HG02763 (cell line): Measurements from ENCODE around the gene MIER2.

ENCODE experiments used
- ATAC-seq: cut with Tn5 transposase; IDR thresholded peaks from one replicate; pipeline ENCODE4 v1.9.1; 2021; ENCODE audit warnings: mild to moderate bottlenecking, moderate library complexity; ENCODE audit not compliant: unreplicated experiment

The MIER2 gene

DNA sequence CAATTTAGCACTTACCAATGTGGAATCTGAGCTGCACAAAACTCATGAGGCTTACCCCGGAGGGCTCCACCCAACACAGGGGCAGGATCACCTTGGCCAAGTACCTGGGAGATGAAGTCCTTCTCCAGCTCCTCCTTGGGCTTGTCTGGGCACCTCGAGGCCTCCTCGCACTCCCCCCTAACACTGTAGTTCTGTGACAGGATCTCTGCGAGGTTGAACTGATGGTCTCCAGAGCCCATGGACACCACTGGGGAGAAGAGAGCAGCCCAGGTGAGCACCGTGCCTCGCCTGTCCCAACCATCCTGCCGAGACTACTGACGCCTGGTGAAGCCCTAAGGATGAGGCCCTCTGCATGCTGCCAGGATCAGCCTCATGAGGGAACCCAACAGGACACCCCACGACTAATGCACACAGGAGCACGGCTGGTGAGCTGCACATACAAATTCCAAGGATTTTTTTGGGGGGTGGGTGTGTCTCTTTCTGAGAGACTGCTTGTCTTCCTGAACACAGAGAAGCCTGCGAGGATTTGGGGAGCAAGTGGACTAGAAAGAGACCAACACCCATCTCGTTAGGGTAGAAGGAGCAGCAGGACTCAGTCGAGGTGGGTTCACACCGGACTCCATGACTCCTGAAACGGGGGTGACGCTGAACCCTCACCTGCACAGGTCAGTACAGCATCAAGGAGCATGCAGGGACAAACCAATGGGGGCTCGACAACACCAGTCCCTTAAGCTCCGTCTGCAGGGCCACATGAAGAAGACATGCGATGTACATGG, 10.1 kb downstream of the MIER2 start:
- ATAC-seq: no peak

DNA sequence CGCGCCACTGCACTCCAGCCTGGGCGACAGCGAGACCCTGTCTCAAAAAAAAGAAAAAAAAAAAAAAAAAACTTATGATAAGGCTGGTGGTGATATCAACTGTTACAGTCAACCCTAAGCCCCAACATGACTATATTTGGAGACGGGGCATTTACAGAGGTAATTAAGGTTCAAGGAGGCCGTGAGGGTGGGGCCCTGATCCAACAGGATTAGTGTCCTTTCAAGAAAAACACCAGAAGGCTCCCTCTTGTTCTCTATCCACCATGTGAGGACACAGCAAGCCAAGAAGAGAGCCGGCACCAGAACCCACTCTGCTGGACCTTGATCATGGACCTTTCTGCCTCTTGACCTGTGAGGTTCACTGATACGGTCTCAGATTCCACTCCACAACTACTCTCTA, 14.1 kb downstream of the MIER2 start:
- ATAC-seq: no peak

DNA sequence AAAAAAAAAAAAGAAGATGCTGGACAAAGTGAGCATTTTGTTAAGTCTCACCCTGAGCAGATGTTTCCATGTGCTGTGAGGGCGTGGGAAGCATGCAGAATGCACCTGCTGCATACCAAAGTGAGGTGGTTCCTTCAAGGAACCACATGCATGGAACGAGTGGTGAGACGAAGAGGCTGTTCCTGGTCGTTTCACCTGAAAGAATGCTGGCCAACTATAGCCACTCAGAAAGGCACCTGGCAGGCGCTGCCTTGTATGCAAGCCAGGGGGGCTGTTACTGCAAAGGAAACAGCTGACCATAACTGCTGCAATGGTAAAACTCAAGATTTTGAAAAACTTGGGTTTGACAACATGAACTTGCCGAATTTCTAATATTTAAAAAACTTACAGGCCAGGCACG, 14.7 kb downstream of the MIER2 start:
- no peak for ATAC-seq

DNA sequence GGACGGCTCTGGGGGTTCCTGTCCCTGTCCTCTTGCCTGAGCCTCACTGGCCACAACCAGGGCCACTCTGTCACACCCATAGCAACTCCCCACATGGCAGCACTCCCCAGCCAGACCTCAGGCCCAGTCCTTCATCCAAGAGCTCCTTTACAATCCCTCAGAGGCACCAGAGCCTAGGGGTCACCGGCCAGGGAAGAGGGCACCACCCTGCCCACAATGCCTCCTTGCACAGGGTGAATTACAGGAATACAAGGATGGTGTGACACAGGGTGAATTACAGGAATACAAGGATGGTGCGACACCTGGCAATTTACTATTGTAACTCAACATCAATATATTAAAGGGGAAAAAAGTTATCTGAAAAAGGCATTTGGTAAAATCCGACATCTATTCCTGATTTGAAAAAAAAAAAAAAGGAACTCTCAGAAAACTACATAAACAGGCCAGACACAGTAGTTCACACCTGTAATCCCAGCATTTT, 16.5 kb downstream of the MIER2 start:
- ATAC-seq: no peak

DNA sequence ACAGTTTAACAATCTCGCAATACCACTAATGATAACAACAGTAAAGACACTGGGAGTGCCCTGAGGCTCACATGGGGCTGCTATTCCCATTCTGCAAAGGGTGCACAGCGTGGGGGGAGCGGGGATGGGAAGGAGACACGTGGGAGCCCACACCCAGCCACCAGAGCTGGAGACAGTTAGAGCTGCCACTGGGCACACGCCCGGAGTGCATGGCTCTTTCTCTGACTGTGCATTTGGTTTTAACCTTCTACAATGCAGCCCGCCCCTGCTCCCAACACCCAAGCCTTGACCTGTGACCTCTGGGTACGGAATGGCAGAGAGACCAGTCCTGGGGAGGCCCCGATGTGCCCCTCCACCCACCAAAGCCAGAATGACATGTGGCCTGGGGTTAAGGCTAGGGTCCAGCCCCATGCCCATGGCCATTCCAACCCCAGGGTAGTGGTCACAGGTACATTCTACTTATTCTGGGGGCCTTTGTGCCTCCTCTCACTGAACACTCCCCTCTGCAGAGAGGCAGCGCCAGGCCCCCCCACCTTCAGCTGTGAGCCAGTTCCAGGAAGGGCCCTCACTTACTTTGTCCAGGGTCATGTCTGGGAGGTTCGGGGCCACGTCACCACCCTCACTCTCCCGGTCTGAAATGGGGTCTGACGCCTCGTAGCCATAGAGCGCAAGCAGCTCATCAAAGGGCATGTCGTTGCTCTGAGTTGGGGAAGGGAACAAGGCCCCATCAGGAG, 17.1 kb downstream of the MIER2 start:
- ATAC-seq: no peak

DNA sequence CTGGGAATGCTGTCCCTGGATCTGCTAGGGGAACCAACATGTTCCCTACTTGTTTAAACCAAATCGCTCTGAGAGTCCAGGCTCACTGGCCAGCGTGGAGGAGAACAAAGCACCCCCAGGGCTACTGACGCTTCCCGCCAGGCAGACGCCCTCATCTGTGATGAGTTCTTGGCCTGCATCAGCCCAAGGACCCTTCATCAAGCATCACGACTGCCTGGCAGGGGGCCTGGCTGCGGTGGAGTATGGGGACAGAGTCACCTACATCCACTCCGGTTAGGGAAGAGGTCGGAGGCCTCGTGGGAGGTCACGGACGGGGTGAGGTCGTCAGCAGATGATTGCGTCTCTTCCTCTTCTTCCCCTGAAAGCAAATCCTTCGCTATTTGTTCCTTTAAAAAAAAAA, 17.7 kb downstream of the MIER2 start:
- ATAC-seq: no peak

DNA sequence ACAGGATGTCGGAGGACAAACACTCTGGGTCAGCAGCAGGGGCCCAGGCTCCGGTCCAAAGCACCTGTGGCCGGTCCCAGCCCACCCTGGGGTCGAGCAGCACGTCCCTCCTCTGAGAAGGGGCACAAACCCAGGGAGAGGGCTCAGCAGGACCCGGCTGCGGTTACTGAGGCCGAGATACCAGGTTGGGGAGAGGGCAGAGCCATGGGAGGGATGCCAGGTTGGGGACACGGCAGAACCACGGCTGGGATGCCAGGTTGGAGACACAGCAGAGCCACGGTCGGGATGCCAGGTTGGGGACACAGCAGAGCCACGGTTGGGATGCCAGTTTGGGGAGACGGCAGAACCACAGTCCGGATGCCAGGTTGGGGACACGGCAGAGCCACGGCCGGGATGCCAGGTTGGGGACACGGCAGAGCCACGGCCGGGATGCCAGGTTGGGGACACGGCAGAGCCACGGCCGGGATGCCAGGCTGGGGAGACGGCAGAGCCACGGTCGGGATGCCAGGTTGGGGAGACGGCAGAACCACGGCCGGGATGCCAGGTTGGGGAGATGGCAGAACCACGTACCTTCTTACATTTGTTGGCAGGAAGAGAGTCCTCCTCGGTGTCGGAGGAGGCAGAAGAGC, 18.5 kb downstream of the MIER2 start:
- ATAC-seq: no peak

DNA sequence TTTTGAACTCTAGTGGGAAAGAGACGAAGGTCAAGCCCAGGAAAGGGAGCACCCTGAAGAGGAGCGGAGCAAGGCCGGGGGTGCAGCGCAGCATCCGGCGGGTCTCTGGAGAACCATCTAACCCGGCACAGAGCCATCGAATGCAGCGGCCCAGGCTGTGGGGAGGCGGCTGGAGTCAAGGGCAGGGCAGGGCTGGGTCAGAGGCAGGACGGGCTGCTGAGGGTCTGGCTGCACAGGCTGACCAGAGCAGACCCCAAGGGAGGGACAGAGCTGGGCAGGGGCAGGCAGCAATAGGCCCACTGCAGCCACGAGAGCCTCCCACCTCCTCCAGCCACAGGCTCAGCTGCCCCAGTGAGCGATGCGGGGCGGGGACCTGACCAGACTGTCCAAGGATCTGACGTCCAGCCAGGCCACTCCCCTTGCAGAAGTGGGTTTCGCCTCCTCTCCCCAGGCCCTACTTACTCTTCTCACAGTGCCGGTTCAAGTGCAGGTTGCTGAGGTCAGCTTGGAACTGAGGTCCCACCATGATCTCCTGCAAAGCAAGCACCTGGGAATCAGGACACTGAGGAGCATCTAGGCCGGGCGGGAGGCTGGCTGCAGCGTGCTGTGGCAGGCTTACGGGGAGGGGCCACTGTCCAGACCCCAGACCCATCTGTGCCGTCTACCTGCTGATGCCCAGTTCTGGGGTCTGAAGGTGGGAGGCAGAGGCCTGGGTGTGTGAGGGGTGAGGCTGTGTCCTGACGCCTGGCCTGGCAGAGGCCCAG, 19.2 kb downstream of the MIER2 start:
- no peak for ATAC-seq

DNA sequence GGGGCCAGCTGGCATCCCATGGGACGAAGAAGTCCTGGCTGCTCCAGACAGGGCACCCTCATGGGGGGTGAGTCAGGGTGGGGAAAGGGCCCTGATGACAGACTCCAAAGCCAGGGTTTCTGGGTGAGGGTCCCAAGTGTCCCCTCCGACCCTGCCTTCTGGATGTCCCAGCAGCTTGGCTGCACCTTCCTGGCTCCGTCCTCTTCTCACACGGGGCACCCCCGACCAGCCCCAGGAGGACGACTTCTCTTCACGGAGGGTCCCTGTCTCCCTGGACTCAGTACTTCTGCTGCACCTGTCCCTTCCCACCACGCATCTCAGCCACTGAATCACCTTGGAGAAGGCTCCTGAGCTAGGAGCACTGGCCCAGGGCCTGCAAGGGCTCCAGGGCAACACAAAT, 19.9 kb downstream of the MIER2 start:
- ATAC-seq: no peak

DNA sequence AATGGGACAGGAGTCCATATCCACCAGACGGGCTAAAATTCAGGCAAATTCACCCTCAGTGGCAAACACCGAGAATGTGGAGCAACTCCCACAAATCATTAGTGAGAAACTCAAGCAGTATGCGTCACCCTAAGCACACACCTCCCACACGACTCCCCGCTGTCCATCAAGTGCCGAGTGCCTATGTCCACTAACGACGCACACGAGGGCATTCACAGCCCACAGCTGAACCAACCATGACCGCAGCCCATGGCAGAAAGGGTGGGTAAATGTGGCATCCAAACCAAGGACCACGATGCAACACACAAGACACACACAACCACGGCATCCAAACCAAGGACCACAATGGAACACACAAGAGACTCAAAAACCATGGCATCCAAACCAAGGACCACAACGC, 22.0 kb downstream of the MIER2 start:
- no peak for ATAC-seq

DNA sequence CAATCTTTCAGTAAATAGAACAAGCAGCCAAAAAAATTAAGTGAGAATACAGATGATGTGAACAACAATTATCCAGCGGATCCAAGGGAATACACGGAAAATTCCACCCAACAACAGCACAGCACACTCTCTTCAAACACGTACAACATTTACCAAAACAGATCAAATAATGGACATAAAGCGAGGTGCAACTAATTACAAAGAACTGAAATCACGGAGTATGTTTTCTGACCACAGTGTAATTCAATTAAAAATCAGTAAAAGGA, 26.2 kb downstream of the MIER2 start:
- no peak for ATAC-seq

DNA sequence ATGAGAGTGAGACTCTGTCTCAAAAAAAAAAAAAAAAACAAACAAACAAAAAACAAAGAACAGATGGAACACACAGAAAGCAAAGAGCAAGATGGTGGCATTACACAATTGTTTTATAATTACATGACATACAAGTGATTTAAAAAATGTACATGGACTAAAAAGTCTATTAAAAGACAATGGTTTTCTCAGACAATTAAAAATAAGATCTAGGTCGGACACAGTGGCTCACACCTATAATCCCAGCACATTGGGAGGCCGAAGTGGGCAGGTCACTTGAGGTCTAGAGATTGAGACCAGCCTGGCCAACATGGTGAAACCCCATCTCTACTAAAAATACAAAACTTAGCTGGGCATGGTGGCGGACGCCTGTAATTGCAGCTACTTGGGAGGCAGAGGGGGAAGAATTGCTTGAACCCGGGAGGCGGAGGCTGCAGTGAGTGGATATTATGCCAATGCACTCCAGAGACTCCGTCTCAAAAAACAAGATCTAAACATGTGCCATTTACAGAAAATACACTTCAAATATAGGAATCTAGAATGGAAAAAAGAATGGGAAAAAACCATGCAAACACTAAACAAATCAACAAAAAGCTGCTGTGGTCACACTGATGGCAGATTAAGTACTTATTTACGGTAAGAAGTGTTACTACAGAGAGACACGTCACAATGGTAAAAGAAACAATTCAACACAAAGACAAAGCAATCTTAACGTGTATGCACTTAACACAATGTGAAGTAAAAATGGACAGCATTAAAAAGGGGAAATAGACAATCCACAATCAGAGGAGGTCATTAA, 26.7 kb downstream of the MIER2 start:
- no peak for ATAC-seq

DNA sequence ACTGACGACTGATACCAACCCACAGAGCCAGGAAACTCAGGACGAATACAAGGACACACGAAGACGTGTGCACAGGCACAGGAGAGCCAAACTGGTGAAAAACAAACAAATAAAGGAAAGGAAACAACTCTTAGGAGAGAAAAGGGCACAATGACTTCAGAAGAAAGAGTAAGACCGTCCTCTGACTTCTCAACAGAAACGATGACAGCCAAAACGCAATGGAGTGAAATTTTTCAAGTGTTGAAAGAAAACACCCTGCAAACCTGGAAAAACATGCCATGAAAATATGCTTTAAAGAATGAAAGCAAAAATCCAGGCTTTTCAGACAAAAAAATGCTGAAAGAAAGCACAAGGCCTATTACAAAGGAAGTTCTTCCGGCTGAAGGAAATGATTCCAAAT, 28.8 kb downstream of the MIER2 start:
- no peak for ATAC-seq

DNA sequence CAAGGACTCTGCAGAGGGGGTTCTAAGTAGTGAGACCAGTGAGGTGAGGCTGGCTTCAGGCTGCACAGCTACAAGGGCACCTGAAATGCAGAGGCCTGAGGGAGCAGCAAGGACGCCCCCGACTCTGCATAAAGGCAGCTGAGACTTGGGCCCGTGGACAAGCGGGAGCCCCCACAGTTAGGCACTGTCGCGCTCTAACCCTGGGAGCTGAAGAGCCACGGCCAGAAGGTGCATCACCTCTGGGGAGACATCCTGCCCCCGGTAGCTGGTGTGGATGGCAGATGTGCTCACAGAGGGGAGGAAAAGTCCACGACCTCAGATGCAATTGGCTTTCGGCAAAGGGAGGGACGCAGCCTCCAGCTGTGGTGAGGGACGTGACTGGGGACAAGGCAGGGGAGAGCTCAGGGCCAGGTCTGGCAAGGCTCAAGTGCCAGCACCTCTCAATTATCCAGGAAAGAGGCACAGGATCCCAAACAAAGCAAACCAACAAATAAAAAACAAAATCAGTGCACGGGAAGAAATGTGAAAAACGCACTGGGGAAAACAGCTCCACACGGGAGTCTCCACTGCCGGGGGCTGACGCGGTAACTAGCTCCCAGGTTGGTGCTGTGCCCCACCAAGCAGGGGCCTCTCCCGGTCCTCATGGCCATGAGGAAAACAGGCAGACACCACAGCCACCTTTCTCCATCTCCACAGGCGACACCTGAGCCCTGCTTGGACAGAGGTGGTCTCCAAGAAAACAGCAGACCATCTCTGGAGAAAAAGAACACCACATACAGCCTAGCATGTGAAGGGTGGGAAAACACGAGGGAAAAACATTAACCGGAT, 30.4 kb downstream of the MIER2 start:
- ATAC-seq: no peak

DNA sequence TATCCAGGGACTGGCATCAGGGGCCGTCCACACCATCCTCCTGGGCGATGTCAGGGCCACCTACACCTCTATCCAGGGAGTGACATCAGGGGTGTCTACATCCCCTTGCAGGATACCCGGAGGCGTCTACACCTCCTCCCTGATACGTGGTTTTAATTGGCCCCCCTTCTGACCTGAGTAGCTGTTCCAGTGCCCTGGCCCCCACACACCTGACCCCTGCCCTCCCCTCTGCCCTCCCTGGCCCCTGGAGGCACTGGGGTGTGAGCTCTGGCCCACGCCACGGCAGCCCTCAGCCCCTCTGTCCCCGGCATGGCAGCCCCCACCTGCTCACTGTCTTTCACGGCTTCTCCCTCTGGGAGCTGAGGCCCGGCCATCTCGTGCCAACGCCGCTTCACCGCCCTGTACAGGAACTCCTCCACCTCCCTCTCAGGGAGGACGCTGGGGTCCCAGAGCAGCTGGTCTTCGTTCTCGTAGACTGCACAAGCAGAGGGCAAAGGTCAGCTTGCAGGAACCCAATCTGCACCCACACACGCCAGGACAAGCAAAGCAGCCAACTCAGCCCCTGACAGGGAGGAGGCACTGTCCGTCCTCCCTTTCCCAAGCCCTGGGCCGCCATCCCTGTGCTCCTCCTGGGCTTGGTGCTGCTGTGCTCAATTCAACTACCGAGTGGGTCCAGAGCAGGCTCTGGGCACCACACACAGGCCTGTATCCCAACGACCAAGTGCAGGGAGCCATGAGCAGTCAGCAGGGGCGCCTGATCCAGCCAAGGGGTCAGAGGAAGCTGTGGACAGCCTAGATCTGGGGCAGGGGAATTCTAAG, 31.2 kb downstream of the MIER2 start:
- ATAC-seq: no peak

DNA sequence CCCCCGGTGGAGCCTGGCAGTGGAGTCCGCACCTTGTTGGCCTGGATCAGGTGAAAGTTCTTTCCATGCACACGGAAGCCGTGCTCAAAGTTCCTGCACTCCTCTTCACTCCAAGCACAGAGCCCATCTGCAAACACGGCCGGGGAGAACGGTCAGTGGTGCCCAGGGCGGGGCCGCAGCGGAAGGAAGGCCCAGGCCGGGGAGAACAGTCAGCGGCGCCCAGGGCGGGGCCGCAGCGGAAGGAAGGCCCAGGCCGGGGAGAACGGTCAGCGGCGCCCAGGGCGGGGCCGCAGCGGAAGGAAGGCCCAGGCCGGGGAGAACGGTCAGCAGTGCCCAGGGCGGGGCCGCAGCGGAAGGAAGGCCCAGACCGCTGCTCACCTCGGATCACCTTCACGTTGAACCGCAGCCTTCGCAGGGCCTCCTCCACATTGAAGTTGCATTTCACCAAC, 32.8 kb downstream of the MIER2 start:
- ATAC-seq: no peak

DNA sequence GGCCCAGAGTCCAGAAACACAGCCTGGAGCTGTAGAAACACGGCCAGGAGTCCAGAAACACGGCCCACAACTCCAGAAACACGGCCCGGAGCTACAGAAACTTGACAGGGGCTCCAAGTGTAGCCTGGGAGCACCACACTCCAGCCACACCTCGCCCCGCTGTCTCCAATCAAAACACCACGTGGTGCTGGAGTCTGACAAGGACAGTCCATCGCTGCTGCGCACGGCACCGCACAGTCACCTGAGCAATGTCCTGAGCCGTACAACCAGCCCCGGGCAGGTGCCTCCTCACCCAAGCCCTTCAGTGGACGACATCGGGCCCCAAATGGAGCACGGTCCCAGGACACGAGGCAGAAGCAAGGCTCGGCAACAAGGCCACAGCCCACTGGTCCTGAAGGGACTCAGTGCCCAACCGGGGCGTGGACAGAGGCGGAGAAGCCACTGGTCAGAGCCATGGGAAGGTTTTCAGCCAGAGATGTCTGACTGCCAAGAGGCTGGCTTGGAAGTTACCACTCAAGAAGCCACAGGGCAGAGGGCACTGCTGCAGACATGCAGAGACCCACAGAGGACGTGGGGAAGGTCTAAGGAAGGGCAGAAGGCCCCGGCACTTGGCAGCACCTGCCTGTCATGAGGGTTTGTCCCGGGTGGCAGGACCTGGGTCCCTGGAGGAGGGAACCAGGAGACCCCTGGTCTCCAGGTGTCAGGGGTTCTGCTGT, 33.7 kb downstream of the MIER2 start:
- no peak for ATAC-seq

DNA sequence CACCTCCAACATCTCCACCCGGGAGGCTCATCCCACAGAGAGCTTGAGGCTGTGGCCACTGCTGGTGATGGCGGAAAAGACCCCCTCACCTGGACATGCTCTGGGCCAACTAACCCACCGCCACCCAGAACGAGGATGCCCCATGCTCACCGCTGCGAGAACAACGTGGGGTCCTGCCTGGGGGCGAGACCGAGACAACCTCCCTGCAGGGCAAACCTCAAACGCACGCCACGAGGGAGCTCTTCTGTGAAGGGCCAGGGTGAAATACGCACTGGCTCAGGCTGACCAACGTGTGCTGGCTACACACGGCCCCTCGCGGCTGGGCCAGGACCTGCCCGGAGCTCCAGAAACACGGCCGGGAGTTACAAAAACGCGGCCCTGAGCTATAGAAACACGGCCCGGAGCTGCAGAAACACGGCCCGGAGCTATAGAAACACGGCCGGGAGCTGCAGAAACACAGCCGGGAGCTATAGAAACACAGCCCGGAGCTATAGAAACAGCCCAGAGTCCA, 34.4 kb downstream of the MIER2 start:
- ATAC-seq: no peak
